K562 (cell line): ENCODE measurements around the gene CHST14. TPM values are rescaled to one million over a fixed set of nuclear protein-coding genes. Genes with fewer than 3 reads are reported as not detected.

Experiments
- CAMTA2 ChIP-seq: fragments of 250-450 bp; sonication (Bioruptor Pico); conservative IDR thresholded peaks from 2 replicates; pipeline ENCODE4 v1.5.1; 2022
- COPS2 ChIP-seq: fragments of 450-650 bp; conservative IDR thresholded peaks from 2 replicates; pipeline ENCODE4 v1.6.1; 2016; ENCODE audit warnings: mild to moderate bottlenecking, moderate library complexity
- GABPB2 ChIP-seq: fragments of 250-450 bp; sonication (Bioruptor Pico); conservative IDR thresholded peaks from 2 replicates; pipeline ENCODE4 v1.5.1; 2021; ENCODE audit warnings: mild to moderate bottlenecking
- GTF2E2 ChIP-seq: fragments of 200-800 bp; sonication (Bioruptor generic); IDR thresholded peaks from 2 replicates; pipeline ENCODE4 v1.6.1; 2016; ENCODE audit warnings: missing genetic modification characterization, missing compliant biosample characterization
- GTF2F1 ChIP-seq: IDR thresholded peaks from 2 replicates; pipeline ENCODE4 v1.6.1; 2011; ENCODE audit warnings: low read depth, low read length, improper control_type of control experiment
- MAZ ChIP-seq, 2 experiments: fragments of 450-650 bp in 1 of 2; sonication (generic) in 1 of 2; formaldehyde crosslinking; IDR thresholded peaks in 1 of 2; conservative IDR thresholded peaks in 1 of 2; 2 replicates each; pipeline versions ENCODE4 v1.4.0 to v1.5.0; 2020; ENCODE audit warnings: mild to moderate bottlenecking in 1 of 2, missing genetic modification reagents in 1 of 2
- POLR2G ChIP-seq: fragments of 200-400 bp; formaldehyde crosslinking; IDR thresholded peaks from 2 replicates; pipeline ENCODE4 v1.6.1; 2017; ENCODE audit warnings: low read depth, mild to moderate bottlenecking, antibody characterized with exemption, low read length, moderate library complexity
- PPARD ChIP-seq: fragments of 250-450 bp; sonication (Bioruptor Pico); IDR thresholded peaks from 2 replicates; pipeline ENCODE4 v1.8.0; 2022; ENCODE audit warnings: inconsistent platforms, mild to moderate bottlenecking, moderate library complexity
- PREB ChIP-seq: sonication (generic); formaldehyde crosslinking; IDR thresholded peaks from 2 replicates; pipeline ENCODE4 v1.8.1; 2023; ENCODE audit warnings: mild to moderate bottlenecking, missing genetic modification reagents
- PRPF4 ChIP-seq: fragments of 200-400 bp; formaldehyde crosslinking; IDR thresholded peaks from one replicate; pipeline ENCODE4 v1.6.1; 2017; ENCODE audit warnings: low read length, low read depth, mild to moderate bottlenecking; ENCODE audit not compliant: insufficient read depth, poor library complexity, severe bottlenecking
- RAD21 ChIP-seq, 2 experiments: fragments of 250-450 bp in 1 of 2; fragments of 450-650 bp in 1 of 2; sonication (Bioruptor Pico) in 1 of 2; formaldehyde crosslinking in 1 of 2; IDR thresholded peaks in 1 of 2; conservative IDR thresholded peaks in 1 of 2; 2 replicates each; pipeline versions ENCODE4 v1.4.0 to v1.8.0; 2020 to 2022; ENCODE audit warnings: mild to moderate bottlenecking in 2 of 2, moderate library complexity in 1 of 2
- SIRT6 ChIP-seq: IDR thresholded peaks from one replicate; pipeline ENCODE4 v1.6.1; 2012; ENCODE audit warnings: low read depth, mild to moderate bottlenecking, control low read depth, inconsistent platforms, low read length, moderate library complexity
- SRSF7 ChIP-seq: fragments of 200-400 bp; formaldehyde crosslinking; optimal IDR thresholded peaks from 2 replicates; pipeline ENCODE3; 2017; ENCODE audit warnings: mild to moderate bottlenecking, low read depth, low read length
- ZFP30 ChIP-seq: fragments of 250-450 bp; sonication (Bioruptor Pico); IDR thresholded peaks from 2 replicates; pipeline ENCODE4 v1.8.0; 2022; ENCODE audit warnings: moderate library complexity, mild to moderate bottlenecking, inconsistent platforms, borderline replicate concordance
- ZNF121 ChIP-seq: sonication (generic); formaldehyde crosslinking; conservative IDR thresholded peaks from 2 replicates; pipeline ENCODE4 v1.8.0; 2022; ENCODE audit warnings: missing genetic modification reagents
- ZNF384 ChIP-seq: IDR thresholded peaks from 2 replicates; pipeline ENCODE4 v1.6.1; 2012; ENCODE audit warnings: low read depth, low read length, improper control_type of control experiment
- ZNF518B ChIP-seq: fragments of 250-450 bp; sonication (Bioruptor Pico); IDR thresholded peaks from 2 replicates; pipeline ENCODE4 v1.5.0; 2021; ENCODE audit warnings: mild to moderate bottlenecking, moderate library complexity
- ZNF695 ChIP-seq: fragments of 450-650 bp; formaldehyde crosslinking; IDR thresholded peaks from 2 replicates; pipeline ENCODE4 v1.4.0; 2020; ENCODE audit warnings: mild to moderate bottlenecking, moderate library complexity
- polyA plus RNA-seq, 8 experiments: library from polyadenylated mRNA; depleted of rRNA in 4 of 8; stranded (reverse) in 5 of 8; unstranded in 3 of 8; fragments of >200 nt; fragmentation: Nextera tagmentation in 2 of 8; fragmentation: Illumina TruSeq in 1 of 8; extraction: Ambion mirVana in 2 of 8; extraction: Trizol in 1 of 8; gene quantifications; 2 replicates each; pipeline versions ENCODE4 v1.2.1 to v1.2.3, GENCODE V29; 2011 to 2014; ENCODE audit warnings: inconsistent platforms in 1 of 8, missing spikeins in 1 of 8
- total RNA-seq, 7 experiments: library from RNA; depleted of rRNA in 6 of 7; stranded (reverse); fragments of >200 nt in 6 of 7; fragmentation: Illumina TruSeq in 2 of 7; extraction: Trizol in 2 of 7; gene quantifications; 2 replicates each; pipeline versions ENCODE4 v1.2.1 to v1.2.3, GENCODE V29; 2011 to 2021; ENCODE audit warnings: low replicate concordance in 1 of 7
- TF ChIP-seq, protein P1 (sequence below): fragments of 450-650 bp; formaldehyde crosslinking; IDR thresholded peaks from 2 replicates; pipeline ENCODE4 v1.4.0; 2020; ENCODE audit warnings: mild to moderate bottlenecking, moderate library complexity
- TF ChIP-seq, protein P2 (sequence below): sonication (generic); formaldehyde crosslinking; IDR thresholded peaks from 2 replicates; pipeline ENCODE4 v1.8.0; 2022; ENCODE audit warnings: mild to moderate bottlenecking, missing genetic modification reagents
- TF ChIP-seq, protein P3 (sequence below): conservative IDR thresholded peaks from 2 replicates; pipeline ENCODE4 v1.6.1; 2011; ENCODE audit warnings: low read depth, mild to moderate bottlenecking, low read length; ENCODE audit not compliant: control insufficient read depth

The CHST14 gene
- total and polyA plus RNA-seq, 9 of the 15 experiments (the other 6 are each of a cell fraction or from before 2014, with no cell fraction given) = 1.6 to 12.1 (median 4.5) TPM

DNA sequence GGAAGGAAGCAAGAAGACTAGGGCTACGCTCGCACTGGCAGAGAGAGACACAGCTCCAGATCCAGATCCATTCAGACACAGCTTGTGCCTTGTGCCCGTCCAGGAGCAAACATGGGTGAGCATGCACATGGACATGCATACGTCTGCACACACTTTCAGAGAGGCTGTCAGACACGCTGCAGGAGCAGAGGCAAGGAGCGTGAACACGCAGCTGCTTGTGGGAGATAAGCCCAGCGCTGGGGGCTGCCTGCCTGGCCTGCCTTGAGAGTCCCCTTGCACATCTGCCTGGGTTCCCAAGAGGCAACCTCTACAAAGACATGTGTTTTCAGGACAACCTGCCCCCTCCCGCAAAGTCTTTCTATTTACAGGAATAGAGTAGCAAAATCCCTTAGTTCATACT lies 43.6 kb upstream of the CHST14 start (continued):
- TF ChIP-seq RAD21 (CRISPR knock-in tag; conservative IDR thresholded peaks at IDR 0.05 in 1 of 2, IDR thresholded peaks at IDR 0.05 in 1 of 2) = no peak
- TF ChIP-seq, protein P1, sequence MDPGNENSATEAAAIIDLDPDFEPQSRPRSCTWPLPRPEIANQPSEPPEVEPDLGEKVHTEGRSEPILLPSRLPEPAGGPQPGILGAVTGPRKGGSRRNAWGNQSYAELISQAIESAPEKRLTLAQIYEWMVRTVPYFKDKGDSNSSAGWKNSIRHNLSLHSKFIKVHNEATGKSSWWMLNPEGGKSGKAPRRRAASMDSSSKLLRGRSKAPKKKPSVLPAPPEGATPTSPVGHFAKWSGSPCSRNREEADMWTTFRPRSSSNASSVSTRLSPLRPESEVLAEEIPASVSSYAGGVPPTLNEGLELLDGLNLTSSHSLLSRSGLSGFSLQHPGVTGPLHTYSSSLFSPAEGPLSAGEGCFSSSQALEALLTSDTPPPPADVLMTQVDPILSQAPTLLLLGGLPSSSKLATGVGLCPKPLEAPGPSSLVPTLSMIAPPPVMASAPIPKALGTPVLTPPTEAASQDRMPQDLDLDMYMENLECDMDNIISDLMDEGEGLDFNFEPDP = no peak
- 0 out of 4 replicates have a peak, but pooled peaks of 1 of the 2 experiments have one; percentile 34 for TF ChIP-seq MAZ (CRISPR knock-in tag; conservative IDR thresholded peaks at IDR 0.05 in 1 of 2, IDR thresholded peaks at IDR 0.05 in 1 of 2)
- no peak for TF ChIP-seq PREB (CRISPR knock-in tag)
- TF ChIP-seq ZNF518B (CRISPR knock-in tag) = no peak
- no peak for TF ChIP-seq GTF2E2 (tag)
- TF ChIP-seq GABPB2 (CRISPR knock-in tag) = no peak
- no peak for TF ChIP-seq ZFP30 (CRISPR knock-in tag)
- TF ChIP-seq SIRT6 = no peak
- TF ChIP-seq, protein P2, sequence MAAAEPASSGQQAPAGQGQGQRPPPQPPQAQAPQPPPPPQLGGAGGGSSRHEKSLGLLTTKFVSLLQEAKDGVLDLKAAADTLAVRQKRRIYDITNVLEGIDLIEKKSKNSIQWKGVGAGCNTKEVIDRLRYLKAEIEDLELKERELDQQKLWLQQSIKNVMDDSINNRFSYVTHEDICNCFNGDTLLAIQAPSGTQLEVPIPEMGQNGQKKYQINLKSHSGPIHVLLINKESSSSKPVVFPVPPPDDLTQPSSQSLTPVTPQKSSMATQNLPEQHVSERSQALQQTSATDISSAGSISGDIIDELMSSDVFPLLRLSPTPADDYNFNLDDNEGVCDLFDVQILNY = no peak
- no peak for TF ChIP-seq CAMTA2 (CRISPR knock-in tag)
- TF ChIP-seq ZNF121 (CRISPR knock-in tag) = no peak
- no peak for TF ChIP-seq ZNF384
- TF ChIP-seq, protein P3, sequence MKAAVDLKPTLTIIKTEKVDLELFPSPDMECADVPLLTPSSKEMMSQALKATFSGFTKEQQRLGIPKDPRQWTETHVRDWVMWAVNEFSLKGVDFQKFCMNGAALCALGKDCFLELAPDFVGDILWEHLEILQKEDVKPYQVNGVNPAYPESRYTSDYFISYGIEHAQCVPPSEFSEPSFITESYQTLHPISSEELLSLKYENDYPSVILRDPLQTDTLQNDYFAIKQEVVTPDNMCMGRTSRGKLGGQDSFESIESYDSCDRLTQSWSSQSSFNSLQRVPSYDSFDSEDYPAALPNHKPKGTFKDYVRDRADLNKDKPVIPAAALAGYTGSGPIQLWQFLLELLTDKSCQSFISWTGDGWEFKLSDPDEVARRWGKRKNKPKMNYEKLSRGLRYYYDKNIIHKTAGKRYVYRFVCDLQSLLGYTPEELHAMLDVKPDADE = no peak
- TF ChIP-seq SRSF7 = no peak
- TF ChIP-seq GTF2F1 = no peak
- TF ChIP-seq PRPF4 = no peak
- TF ChIP-seq PPARD (CRISPR knock-in tag) = no peak
- no peak for TF ChIP-seq POLR2G
- no peak for TF ChIP-seq ZNF695 (CRISPR knock-in tag)
- TF ChIP-seq COPS2 = no peak
